Prostate gland (tissue), 2 donors: ENCODE data around the gene ADAT3. TPM values are rescaled to one million over a fixed set of nuclear protein-coding genes. Genes with fewer than 3 reads are reported as not detected.
"Not testable (repeated sequence)": the region's sequence is repeated elsewhere in the genome, so short reads cannot be mapped to it uniquely, and the experiment has no call there.

ENCODE experiments used
- DNase-seq: peaks from one replicate; pipeline ENCODE4 v3.0.0-alpha.2; 2019; ENCODE audit warnings: low spot score
- H3K27ac ChIP-seq, 2 donors: fragments of 200-600 bp; sonication (generic); 2 replicates each; pipeline ENCODE4 v1.5.1; 2017 to 2019
- H3K27me3 ChIP-seq: fragments of 200-600 bp; sonication (generic); replicated peaks from 2 replicates; pipeline ENCODE4 v1.5.1; 2019; ENCODE audit not compliant: insufficient read depth
- H3K36me3 ChIP-seq, 2 donors: fragments of 200-600 bp; sonication (generic); 1 replicate in 1 of 2; 2 replicates in 1 of 2; pipeline versions ENCODE4 v1.5.1 to v1.8.1; 2017 to 2019
- H3K4me1 ChIP-seq: fragments of 200-600 bp; sonication (generic); replicated peaks from 2 replicates; pipeline ENCODE4 v1.5.1; 2019
- H3K4me3 ChIP-seq, 2 donors: fragments of 200-600 bp; sonication (generic); 2 replicates each; pipeline ENCODE4 v1.5.1; 2017 to 2019
- H3K9me3 ChIP-seq: fragments of 200-600 bp; sonication (generic); 2 replicates; pipeline ENCODE4 v1.5.1; 2017
- CTCF ChIP-seq, 4 experiments: fragments of 200-600 bp in 2 of 4; fragments of 450-650 bp in 2 of 4; sonication (generic) in 2 of 4; IDR thresholded peaks; 1 replicate in 3 of 4; 2 replicates in 1 of 4; pipeline ENCODE4 v1.5.1; 2016 to 2019; ENCODE audit warnings: antibody characterized with exemption in 4 of 4, mild to moderate bottlenecking in 2 of 4, moderate library complexity in 2 of 4
- POLR2A ChIP-seq: fragments of 450-650 bp; IDR thresholded peaks from one replicate; pipeline ENCODE4 v1.6.1; 2016; ENCODE audit warnings: antibody characterized with exemption, mild to moderate bottlenecking
- POLR2AphosphoS5 ChIP-seq: sonication (generic); formaldehyde crosslinking; IDR thresholded peaks from one replicate; pipeline ENCODE4 v1.6.1; 2017; ENCODE audit warnings: antibody characterized with exemption
- WGBS: methylation state at CpG from one replicate; pipeline ENCODE4 v1.1.5; 2018; 5-methylcytosine and 5-hydroxymethylcytosine counted together
- intact Hi-C: fragments of 100-400 bp; cut with DNase I; formaldehyde crosslinking; loops from one replicate; pipeline ENCODE4 v1.14.2; 2022
- total RNA-seq, 2 donors: library from RNA; depleted of rRNA; stranded (reverse); fragments of >200 nt; gene quantifications; one replicate each; pipeline ENCODE4 v1.1.0, GENCODE V29; 2016

The ADAT3 gene
- total RNA-seq, 2 donors from 2014 or later, result 17.3 to 25.1 TPM

DNA sequence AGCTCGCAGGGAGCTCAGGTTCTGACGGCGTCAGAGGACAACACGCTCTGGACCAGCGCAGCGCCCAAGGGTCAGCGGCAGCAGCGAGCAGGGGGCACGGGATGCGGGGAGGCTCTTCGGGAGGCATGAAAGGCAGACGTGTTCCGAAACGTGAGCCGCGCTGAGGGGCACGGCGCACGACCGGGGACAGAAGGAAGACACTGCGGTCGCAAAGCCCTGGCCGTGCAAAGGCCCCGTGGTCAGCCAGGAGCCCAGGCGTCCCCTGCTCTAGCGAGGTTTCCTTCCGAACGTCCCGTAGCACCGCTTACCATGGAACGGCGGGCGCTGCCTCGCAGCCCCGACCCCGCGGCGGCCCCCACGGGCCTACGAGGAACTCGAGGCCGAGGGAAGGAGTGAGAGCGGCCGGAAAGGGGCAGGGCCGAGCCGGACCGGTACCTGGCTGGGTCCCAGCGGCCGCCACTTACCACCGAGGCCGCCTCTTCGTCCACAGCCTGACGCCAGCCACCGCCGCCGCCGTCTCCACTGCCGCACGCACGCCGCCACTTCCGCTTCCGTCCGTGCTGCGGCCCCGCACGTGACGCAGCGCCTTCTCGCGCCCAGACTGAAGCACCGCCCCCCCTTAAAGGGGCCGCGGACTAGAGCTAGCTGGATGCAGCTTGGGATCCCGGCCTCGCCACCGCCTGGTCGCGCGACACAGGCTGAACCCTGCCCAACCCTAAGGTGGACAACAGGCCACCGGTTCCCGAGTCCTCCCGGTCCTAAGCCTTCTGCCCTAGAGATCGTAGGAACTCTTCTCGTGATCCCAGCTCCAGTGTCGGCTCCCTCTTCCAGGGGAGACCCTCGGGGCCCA lies 29.3 kb upstream of the ADAT3 start:
- DNase-seq, result peak; percentile 93
- Histone ChIP-seq H3K27me3 (no peaks in the 10 kb centered on the region), H3K4me1 (peaks cover 24% of the 10 kb centered on the region), H3K27ac (peak overlapping the region; percentile 80 to 93), H3K4me3 (peak overlapping the region; percentile 93 to 97), H3K9me3 (no peaks in the 10 kb centered on the region), H3K36me3 (no peaks in the 10 kb centered on the region)
- under 1% methylated on average over 84 of the region's 87 CpGs for WGBS
- intact Hi-C loops, result no loop called here
- TF ChIP-seq POLR2A (peak; percentile 91), POLR2AphosphoS5 (peak; percentile 98), CTCF (IDR thresholded peaks at IDR 0.05) (peak in 2 of 4 experiments; percentile 10 to 27)

DNA sequence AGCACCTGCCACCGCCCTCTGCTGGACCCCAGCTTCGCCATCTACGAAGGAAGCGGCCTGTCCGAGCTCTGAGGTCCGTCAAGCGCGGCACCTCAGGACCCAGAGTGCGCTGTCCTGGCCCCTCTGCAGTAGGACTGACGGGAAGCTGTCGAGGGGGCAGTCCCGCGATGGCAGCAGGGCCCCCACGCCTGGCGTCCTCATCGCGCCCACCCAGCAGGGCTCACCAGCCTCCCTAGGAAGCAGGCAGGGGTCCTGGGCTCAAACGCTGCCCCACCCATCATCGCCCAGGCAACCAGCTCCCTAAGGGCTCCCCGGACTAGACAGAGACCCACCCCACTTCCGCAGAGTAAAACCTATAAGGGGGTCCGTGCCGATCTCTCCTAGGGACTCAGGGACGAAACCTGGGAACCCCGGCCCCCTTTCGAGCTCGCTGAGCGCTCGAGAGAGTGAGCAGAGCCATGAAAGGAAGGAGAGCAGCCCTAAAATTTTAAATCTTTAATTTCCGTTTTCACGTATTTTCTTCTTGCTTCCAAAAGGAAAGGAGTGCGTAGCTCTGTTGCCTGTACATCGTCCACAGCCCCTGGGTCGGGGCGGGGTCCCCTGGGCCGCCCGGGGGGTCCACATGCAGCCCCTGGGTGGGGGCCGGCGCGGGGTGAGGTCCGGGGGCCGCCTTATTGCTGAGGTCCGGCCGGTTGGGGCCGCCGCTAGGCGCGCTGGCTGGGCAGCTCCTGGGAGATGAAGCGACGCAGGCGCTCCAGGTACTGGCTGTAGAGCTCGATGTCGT lies 28.5 kb upstream of the ADAT3 start:
- H3K36me3 ChIP-seq, H3K9me3 ChIP-seq, DNase-seq, H3K27me3 ChIP-seq, intact Hi-C loops: not testable (repeated sequence)
- peaks cover 24% of the 10 kb centered on the region for H3K4me1 ChIP-seq
- H3K27ac ChIP-seq, result peak overlapping the region; percentile 80 to 93
- 37% methylated on average over 36 of the region's 53 CpGs for WGBS
- H3K4me3 ChIP-seq, result peak overlapping the region; percentile 93 to 97

DNA sequence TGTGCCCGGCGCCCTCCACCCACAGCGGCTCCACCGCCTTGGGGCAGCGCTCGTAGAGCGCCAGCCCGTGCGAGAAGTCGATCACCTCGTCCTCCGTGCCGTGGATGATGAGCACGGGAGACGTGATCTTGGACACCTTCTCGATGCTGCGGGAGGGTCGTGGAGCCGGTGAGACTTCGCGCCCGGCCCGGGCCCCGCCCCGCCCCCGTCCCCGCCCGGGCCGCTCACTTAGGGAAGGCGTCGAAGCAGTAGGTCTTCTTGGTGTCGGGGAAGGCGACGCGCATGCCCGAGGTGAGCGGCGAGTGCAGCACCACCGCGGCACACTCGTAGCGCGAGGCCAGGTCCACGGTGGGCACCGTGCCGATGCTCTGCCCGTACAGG lies 27.9 kb upstream of the ADAT3 start:
- H3K4me3 ChIP-seq, result not testable (repeated sequence)
- peaks cover 25% of the 10 kb centered on the region for H3K4me1 ChIP-seq

DNA sequence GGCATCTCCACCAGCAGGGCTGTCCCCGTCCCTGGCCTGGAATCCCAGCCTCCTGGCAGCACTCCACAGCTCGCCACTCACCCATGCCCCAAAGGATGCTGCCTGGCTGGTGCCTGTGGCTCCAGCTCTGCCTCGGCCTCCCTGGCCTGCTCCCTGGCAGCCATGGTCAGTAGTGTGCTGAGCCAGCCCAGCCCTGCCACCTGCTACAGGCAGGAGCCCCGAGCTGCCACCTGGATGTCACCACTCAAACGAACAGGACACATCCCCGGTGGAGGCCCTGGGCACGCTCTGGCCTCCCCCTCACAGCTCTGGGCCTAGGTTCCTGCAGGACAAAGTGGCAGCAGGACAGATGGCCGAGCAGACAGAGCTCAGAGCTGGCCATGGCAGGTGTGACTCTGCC lies 26.6 kb upstream of the ADAT3 start:
- intact Hi-C loops, H3K27ac ChIP-seq, H3K27me3 ChIP-seq, DNase-seq, H3K4me3 ChIP-seq, H3K9me3 ChIP-seq, H3K36me3 ChIP-seq: not testable (repeated sequence)
- H3K4me1 ChIP-seq, result peaks cover 26% of the 10 kb centered on the region
- 82% methylated on average over 8 of the region's 8 CpGs for WGBS

More for the DNA sequence above, 27.9 kb upstream of the ADAT3 start:
- intact Hi-C loops, DNase-seq, H3K9me3 ChIP-seq, H3K27ac ChIP-seq, H3K27me3 ChIP-seq, H3K36me3 ChIP-seq: not testable (repeated sequence)
- WGBS, result 68% methylated on average over 33 of the region's 47 CpGs

GRCh38 chr19:1879982-1880381 lies 25.2 kb upstream of the ADAT3 start:
- H3K9me3 ChIP-seq, H3K27ac ChIP-seq, intact Hi-C loops, DNase-seq, H3K36me3 ChIP-seq, H3K27me3 ChIP-seq, H3K4me3 ChIP-seq: not testable (repeated sequence)
- WGBS, result 88% methylated on average over 16 of the region's 17 CpGs
- H3K4me1 ChIP-seq, result peaks cover 22% of the 10 kb centered on the region

- Histone ChIP-seq H3K9me3 (no peaks in the 10 kb centered on the region), H3K4me1 (peaks cover 22% of the 10 kb centered on the region), H3K4me3 (peak overlapping the region in 1 of 2 donors; percentile 1), H3K27ac (no peak overlapping the region), H3K36me3 (no peaks in the 10 kb centered on the region), H3K27me3 (no peaks in the 10 kb centered on the region)
- DNase-seq, result no peak
- WGBS, result 89% methylated on average over 8 of the region's 35 CpGs
- intact Hi-C loops, result no loop called here
- no peak for TF ChIP-seq CTCF (IDR thresholded peaks at IDR 0.05)
- no peak for TF ChIP-seq POLR2AphosphoS5
- no peak for TF ChIP-seq POLR2A
Measured at GRCh38 chr19:1880611-1881392, 24.4 kb upstream of the ADAT3 start.

DNA sequence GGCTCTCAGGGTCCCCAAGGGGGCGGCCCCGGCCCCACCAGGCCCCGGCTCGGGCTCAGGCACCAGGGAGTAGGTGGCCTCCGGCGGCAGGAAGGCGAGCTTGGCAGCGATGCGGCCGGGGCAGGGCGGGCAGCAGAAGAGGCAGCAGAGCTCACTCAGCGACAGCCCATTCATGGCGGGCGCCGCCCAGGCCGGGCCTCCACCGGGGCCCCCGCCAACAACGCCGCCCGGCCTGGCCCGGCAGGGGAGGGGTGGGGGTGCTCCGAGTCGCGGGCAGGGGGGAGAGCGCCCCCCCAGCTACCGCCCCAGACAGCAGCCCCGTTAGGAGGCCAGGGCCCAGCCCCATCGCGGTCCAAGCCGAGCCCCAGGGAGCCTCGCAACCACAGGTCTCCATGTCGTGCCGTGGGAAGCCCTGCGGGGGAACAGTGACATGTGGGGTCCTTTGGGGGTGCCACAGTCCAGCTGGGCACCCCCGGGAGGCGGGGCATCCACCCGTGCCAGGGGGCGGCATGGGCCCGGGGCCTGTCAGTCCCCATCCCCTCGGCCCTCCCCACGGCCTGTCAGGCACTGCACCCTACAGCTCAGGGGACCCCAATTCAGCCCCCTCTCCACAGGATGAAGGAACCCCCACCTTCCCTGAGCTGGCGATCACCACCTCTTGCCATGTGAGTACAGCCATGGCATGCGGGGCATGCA lies 23.7 kb upstream of the ADAT3 start:
- H3K36me3 ChIP-seq, DNase-seq, intact Hi-C loops, H3K9me3 ChIP-seq, H3K27me3 ChIP-seq, H3K27ac ChIP-seq: not testable (repeated sequence)
- WGBS, result 93% methylated on average over 5 of the region's 44 CpGs
- Histone ChIP-seq H3K4me3 (peak overlapping the region; percentile 1 to 4), H3K4me1 (peaks cover 18% of the 10 kb centered on the region)
